Mammary epithelial cell (primary cell): ENCODE results near the gene MAPK8.

ENCODE experiments used
- EZH2 ChIP-seq: IDR thresholded peaks from 2 replicates; pipeline ENCODE4 v1.6.1; 2012; ENCODE audit warnings: low read length, inconsistent platforms, borderline replicate concordance
- TF ChIP-seq, protein P1 (sequence below), 2 donors: IDR thresholded peaks in 1 of 2; conservative IDR thresholded peaks in 1 of 2; 2 replicates each; pipeline ENCODE4 v1.5.1; 2011 to 2012; ENCODE audit warnings: inconsistent platforms in 2 of 2, low read length in 2 of 2, mild to moderate bottlenecking in 2 of 2, control low read depth in 1 of 2, low read depth in 1 of 2; ENCODE audit not compliant: insufficient read depth in 1 of 2; ENCODE audit errors: extremely low read depth in 1 of 2

DNA sequence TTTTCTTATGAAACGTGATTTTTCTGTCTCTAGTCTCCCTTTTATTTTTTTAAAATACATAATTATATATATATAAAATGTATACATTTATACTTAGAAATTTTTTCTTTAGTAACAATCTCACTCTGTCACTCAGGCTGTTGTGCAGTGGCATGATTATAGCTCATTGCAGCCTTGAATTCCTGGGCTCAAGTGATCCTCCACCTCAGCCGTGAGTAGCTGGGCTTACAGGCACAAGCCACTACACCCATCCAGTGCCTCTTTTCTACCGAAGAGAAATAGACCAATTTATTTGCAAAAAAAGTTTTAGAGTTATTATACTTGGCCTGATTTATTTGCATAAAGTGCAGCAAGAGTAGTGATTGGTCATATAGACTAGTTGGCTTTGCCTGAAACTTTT is 72.2 kb downstream of the MAPK8 start:
- TF ChIP-seq, protein P1, sequence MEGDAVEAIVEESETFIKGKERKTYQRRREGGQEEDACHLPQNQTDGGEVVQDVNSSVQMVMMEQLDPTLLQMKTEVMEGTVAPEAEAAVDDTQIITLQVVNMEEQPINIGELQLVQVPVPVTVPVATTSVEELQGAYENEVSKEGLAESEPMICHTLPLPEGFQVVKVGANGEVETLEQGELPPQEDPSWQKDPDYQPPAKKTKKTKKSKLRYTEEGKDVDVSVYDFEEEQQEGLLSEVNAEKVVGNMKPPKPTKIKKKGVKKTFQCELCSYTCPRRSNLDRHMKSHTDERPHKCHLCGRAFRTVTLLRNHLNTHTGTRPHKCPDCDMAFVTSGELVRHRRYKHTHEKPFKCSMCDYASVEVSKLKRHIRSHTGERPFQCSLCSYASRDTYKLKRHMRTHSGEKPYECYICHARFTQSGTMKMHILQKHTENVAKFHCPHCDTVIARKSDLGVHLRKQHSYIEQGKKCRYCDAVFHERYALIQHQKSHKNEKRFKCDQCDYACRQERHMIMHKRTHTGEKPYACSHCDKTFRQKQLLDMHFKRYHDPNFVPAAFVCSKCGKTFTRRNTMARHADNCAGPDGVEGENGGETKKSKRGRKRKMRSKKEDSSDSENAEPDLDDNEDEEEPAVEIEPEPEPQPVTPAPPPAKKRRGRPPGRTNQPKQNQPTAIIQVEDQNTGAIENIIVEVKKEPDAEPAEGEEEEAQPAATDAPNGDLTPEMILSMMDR (conservative IDR thresholded peaks at IDR 0.05 in 1 of 2, IDR thresholded peaks at IDR 0.05 in 1 of 2; ENCODE audit: extremely low read depth in 1 of 2, insufficient read depth in 1 of 2, low read depth in 1 of 2, low read length in 2 of 2): no peak
- no peak for TF ChIP-seq EZH2
